Psoas muscle (tissue), 8 donors: ENCODE data around the gene CA10. TPM values are rescaled to one million over a fixed set of nuclear protein-coding genes. Genes with fewer than 3 reads are reported as not detected.

Experiments
- ATAC-seq, 4 donors: fragments of 200-7000 bp; cut with Tn5 transposase; one replicate each; pipeline ENCODE4 v1.9.1; 2020; ENCODE audit warnings: moderate library complexity in 3 of 4, mild to moderate bottlenecking in 2 of 4
- DNase-seq, 2 donors: peaks; one replicate each; pipeline ENCODE4 v3.0.0-alpha.2; 2020
- H3K27ac ChIP-seq: fragments of 200-600 bp; one replicate; pipeline ENCODE4 v1.8.0; 2022
- H3K27me3 ChIP-seq, 3 donors: fragments of 200-600 bp in 1 of 3; one replicate each; pipeline versions ENCODE4 v1.6.1 to v1.8.0; 2013 to 2022; ENCODE audit warnings: low read length in 2 of 3, mild to moderate bottlenecking in 2 of 3, moderate library complexity in 1 of 3; ENCODE audit not compliant: insufficient read depth in 3 of 3
- H3K36me3 ChIP-seq, 2 donors: fragments of 200-600 bp in 1 of 2; one replicate each; pipeline versions ENCODE4 v1.6.1 to v1.8.0; 2013 to 2022; ENCODE audit warnings: low read depth in 1 of 2, mild to moderate bottlenecking in 1 of 2, moderate library complexity in 1 of 2; ENCODE audit not compliant: insufficient read depth in 1 of 2
- H3K4me1 ChIP-seq: fragments of 200-600 bp; one replicate; pipeline ENCODE4 v1.8.0; 2022
- H3K4me3 ChIP-seq: fragments of 200-600 bp; one replicate; pipeline ENCODE4 v1.8.0; 2022; ENCODE audit warnings: mild to moderate bottlenecking
- H3K9me3 ChIP-seq: fragments of 200-600 bp; one replicate; pipeline ENCODE4 v1.8.0; 2022
- WGBS, 3 donors: extraction: QIAGEN DNeasy Blood & Tissue Kit; methylation state at CpG; one replicate each; pipeline versions ENCODE4 v1.1.6 to v1.1.7; 2013; 5-methylcytosine and 5-hydroxymethylcytosine counted together
- intact Hi-C, 2 donors: fragments of 100-400 bp; cut with DNase I; formaldehyde crosslinking; loops; one replicate each; pipeline versions ENCODE4 v1.11.0 to v1.14.2; 2022
- polyA plus RNA-seq, 3 donors: library from polyadenylated mRNA; stranded (reverse); fragments of 200-250 nt; gene quantifications; one replicate each; pipeline ENCODE4 v1.2.3, GENCODE V29; 2013
- total RNA-seq, 4 donors: library from RNA; stranded (reverse); fragmentation: NEBNext Ultra II Directional in 2 of 4; extraction: Animal tissue kit (Norgen Biotek cat#: 25700) in 2 of 4; gene quantifications; one replicate each; pipeline versions ENCODE4 v1.2.1 to v1.2.4, GENCODE V29; 2021 to 2023
- TF ChIP-seq, protein P1 (sequence below): fragments of 200-600 bp; IDR thresholded peaks from one replicate; pipeline ENCODE4 v1.8.0; 2022; ENCODE audit warnings: antibody characterized with exemption
- donor health status: healthy with polysubstance abuse.
- donor health status: DM: no; HTN: no; CAD: no; lungs with moderate emphysema.
- donor health status: Bipolar disorder and iron deficiency.
- donor health status: healthy.
- donor health status: DM: yes; HTN: yes; CAD: no.
- donor health status: DM: no; HTN: no; CAD: no.
- donor health status: DM: no; HTN: no; CAD: no.
- donor health status: DM: yes; HTN: yes; CAD: no.

The CA10 gene
- total and polyA plus RNA-seq, 7 donors, result 0.03 to 0.04 TPM; not detected in 5

- TF ChIP-seq, protein P1, sequence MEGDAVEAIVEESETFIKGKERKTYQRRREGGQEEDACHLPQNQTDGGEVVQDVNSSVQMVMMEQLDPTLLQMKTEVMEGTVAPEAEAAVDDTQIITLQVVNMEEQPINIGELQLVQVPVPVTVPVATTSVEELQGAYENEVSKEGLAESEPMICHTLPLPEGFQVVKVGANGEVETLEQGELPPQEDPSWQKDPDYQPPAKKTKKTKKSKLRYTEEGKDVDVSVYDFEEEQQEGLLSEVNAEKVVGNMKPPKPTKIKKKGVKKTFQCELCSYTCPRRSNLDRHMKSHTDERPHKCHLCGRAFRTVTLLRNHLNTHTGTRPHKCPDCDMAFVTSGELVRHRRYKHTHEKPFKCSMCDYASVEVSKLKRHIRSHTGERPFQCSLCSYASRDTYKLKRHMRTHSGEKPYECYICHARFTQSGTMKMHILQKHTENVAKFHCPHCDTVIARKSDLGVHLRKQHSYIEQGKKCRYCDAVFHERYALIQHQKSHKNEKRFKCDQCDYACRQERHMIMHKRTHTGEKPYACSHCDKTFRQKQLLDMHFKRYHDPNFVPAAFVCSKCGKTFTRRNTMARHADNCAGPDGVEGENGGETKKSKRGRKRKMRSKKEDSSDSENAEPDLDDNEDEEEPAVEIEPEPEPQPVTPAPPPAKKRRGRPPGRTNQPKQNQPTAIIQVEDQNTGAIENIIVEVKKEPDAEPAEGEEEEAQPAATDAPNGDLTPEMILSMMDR, result no peak
- 63 to 67% (median 66%) methylated on average over 5 of the region's 5 CpGs for WGBS, 3 donors
- Histone ChIP-seq H3K27me3 (no peaks in the 10 kb centered on the region), H3K9me3 (no peaks in the 10 kb centered on the region), H3K4me1 (no peaks in the 10 kb centered on the region), H3K27ac (no peak overlapping the region), H3K4me3 (no peak overlapping the region), H3K36me3 (no peaks in the 10 kb centered on the region)
- intact Hi-C loops, result no loop called here
- DNase-seq (no peak), ATAC-seq (no peak)
Measured at GRCh38 chr17:52048137-52048898, 110.2 kb downstream of the CA10 start.

DNA sequence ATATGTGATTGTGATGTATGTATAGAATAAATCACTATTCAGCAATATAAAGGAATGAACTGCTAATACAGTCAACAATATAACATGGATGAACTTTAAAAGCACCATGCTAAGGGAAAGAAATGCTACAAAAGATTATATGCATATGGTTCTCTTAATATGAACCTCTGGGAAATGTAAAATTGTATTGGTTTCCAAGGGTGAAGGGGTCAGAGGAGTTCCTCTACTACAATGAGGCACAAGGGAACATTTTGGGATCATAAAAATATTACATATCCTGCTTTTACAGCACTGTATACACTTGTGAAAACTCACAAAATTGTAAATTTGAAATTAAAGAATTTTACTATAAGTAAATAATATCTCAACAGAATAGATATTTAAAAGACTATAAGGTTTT, 111.4 kb downstream of the CA10 start:
- H3K27ac ChIP-seq, result no peak overlapping the region
- intact Hi-C loops, result no loop called here
- no peaks in the 10 kb centered on the region for H3K9me3 ChIP-seq
- H3K36me3 ChIP-seq, result no peaks in the 10 kb centered on the region
- TF ChIP-seq, protein P1, result no peak
- ATAC-seq (no peak), DNase-seq (no peak)
- no peaks in the 10 kb centered on the region for H3K4me1 ChIP-seq
- H3K4me3 ChIP-seq, result no peak overlapping the region
- H3K27me3 ChIP-seq, result no peaks in the 10 kb centered on the region

GRCh38 chr17:52041123-52041617, 117.3 kb downstream of the CA10 start:
- ATAC-seq, result no peak
- Histone ChIP-seq H3K4me1 (no peaks in the 10 kb centered on the region), H3K27me3 (no peaks in the 10 kb centered on the region), H3K36me3 (no peaks in the 10 kb centered on the region), H3K9me3 (no peaks in the 10 kb centered on the region), H3K27ac (no peak overlapping the region), H3K4me3 (no peak overlapping the region)
- intact Hi-C loops, result no loop called here
- TF ChIP-seq, protein P1, result no peak
- DNase-seq, result no peak
- 90 to 97% (median 93%) methylated on average over 1 of the region's 1 CpG for WGBS, 3 donors

GRCh38 chr17:52036416-52036815, 122.1 kb downstream of the CA10 start:
- DNase-seq (no peak), ATAC-seq (no peak)
- Histone ChIP-seq H3K4me1 (no peaks in the 10 kb centered on the region), H3K4me3 (no peak overlapping the region), H3K27me3 (no peaks in the 10 kb centered on the region), H3K9me3 (no peaks in the 10 kb centered on the region), H3K27ac (no peak overlapping the region), H3K36me3 (no peaks in the 10 kb centered on the region)
- TF ChIP-seq, protein P1, result no peak
- intact Hi-C loops, result no loop called here
